OCI-LY7 (cell line): ENCODE data around the gene RNASEH1. TPM values are rescaled to one million over a fixed set of nuclear protein-coding genes. Genes with fewer than 3 reads are reported as not detected.

Experiments used
- Bru-seq: library from RNA; stranded (reverse); fragments of 400-500 nt; gene quantifications from one replicate; lab custom pipeline; 2021; lab: Mats Ljungman, UMichigan
- BruChase-seq, 2 experiments: library from RNA; stranded (reverse); fragments of 400-500 nt; gene quantifications; one replicate each; lab custom pipeline; 2021; lab: Mats Ljungman, UMichigan
- BruUV-seq: library from RNA; stranded (reverse); fragments of 400-500 nt; replicated peaks from 2 replicates; lab custom pipeline; 2021; lab: Mats Ljungman, UMichigan
- CTCF ChIA-PET: fragments of 300-600 bp; sonication (Branson Sonifier 250); formaldehyde crosslinking; loops from one replicate; lab custom pipeline; 2022; ENCODE audit warnings: antibody characterized with exemption; ENCODE audit not compliant: unreplicated experiment; lab: Charles Lee
- POLR2A ChIA-PET: fragments of 300-600 bp; sonication (Branson Sonifier 250); formaldehyde crosslinking; loops from one replicate; lab custom pipeline; 2022; ENCODE audit warnings: antibody characterized with exemption; lab: Charles Lee
- DNase-seq: peaks from one replicate; pipeline ENCODE4 v3.0.0-alpha.2; 2015; ENCODE audit warnings: low spot score
- H2AFZ ChIP-seq: fragments of 200-600 bp; sonication (generic), shearing (Covaris generic); 2 replicates; pipeline ENCODE4 v1.6.1; 2014; ENCODE audit warnings: mild to moderate bottlenecking, antibody characterized with exemption, low read length, moderate library complexity
- H3K27ac ChIP-seq: fragments of 200-600 bp; sonication (generic); 2 replicates; pipeline ENCODE4 v1.5.1; 2014; ENCODE audit warnings: mixed run types, low read depth, mild to moderate bottlenecking, moderate library complexity, low read length, inconsistent platforms; ENCODE audit not compliant: poor library complexity, severe bottlenecking
- H3K36me3 ChIP-seq: fragments of 200-600 bp; sonication (generic); 2 replicates; pipeline ENCODE4 v1.6.1; 2014; ENCODE audit warnings: mild to moderate bottlenecking, antibody characterized with exemption, low read length, moderate library complexity, mixed read lengths; ENCODE audit not compliant: insufficient read depth
- H3K4me1 ChIP-seq: fragments of 200-600 bp; sonication (generic); 2 replicates; pipeline ENCODE4 v1.5.1; 2014; ENCODE audit warnings: mild to moderate bottlenecking, low read length; ENCODE audit not compliant: insufficient read depth, poor library complexity, severe bottlenecking
- H3K4me2 ChIP-seq: fragments of 200-600 bp; sonication (generic); 2 replicates; pipeline ENCODE4 v1.6.1; 2014; ENCODE audit warnings: mild to moderate bottlenecking, low read length
- H3K4me3 ChIP-seq: fragments of 200-600 bp; sonication (generic); 2 replicates; pipeline ENCODE4 v1.5.1; 2014; ENCODE audit warnings: mild to moderate bottlenecking, low read depth, low read length; ENCODE audit not compliant: poor library complexity, severe bottlenecking
- H3K79me2 ChIP-seq: fragments of 200-600 bp; sonication (generic); 2 replicates; pipeline ENCODE4 v1.6.1; 2016; ENCODE audit warnings: low read depth, mild to moderate bottlenecking, low read length, moderate library complexity, mixed read lengths; ENCODE audit not compliant: insufficient read depth
- H3K9me2 ChIP-seq: fragments of 200-600 bp; sonication (generic); 2 replicates; pipeline ENCODE4 v1.6.1; 2016; ENCODE audit warnings: mild to moderate bottlenecking, low read length, mixed read lengths; ENCODE audit not compliant: insufficient read depth
- H3K9me3 ChIP-seq: fragments of 200-600 bp; sonication (generic); 2 replicates; pipeline ENCODE4 v1.6.1; 2014; ENCODE audit warnings: mild to moderate bottlenecking, mixed run types, low read length, mixed read lengths
- H4K20me1 ChIP-seq: fragments of 200-600 bp; sonication (generic); 2 replicates; pipeline ENCODE4 v1.6.1; 2014; ENCODE audit warnings: mild to moderate bottlenecking, antibody characterized with exemption, low read length, moderate library complexity, mixed read lengths; ENCODE audit not compliant: insufficient read depth
- EZH2phosphoT487 ChIP-seq: fragments of 200-600 bp; sonication (generic); IDR thresholded peaks from 2 replicates; pipeline ENCODE4 v1.6.1; 2018; ENCODE audit warnings: low read depth, borderline replicate concordance, mild to moderate bottlenecking, mixed run types, antibody characterized with exemption, low read length, moderate library complexity, mixed read lengths
- intact Hi-C: fragments of 100-400 bp; cut with micrococcal nuclease; formaldehyde crosslinking; loops from one replicate; pipeline ENCODE4 v1.10.0; 2022; ENCODE audit not compliant: unreplicated experiment
- long read RNA-seq: library from polyadenylated mRNA; stranded (forward); transcript quantifications from one replicate; pipeline ENCODE4 v2.0.0, GENCODE V29; 2022
- total RNA-seq, 2 experiments: library from RNA; depleted of rRNA in 1 of 2; stranded (reverse); fragments of >200 nt in 1 of 2; shearing (Covaris generic) in 1 of 2; gene quantifications; 2 replicates each; pipeline ENCODE4 v1.2.3, GENCODE V29; 2014 to 2022
- TF ChIP-seq, protein P1 (sequence below): fragments of 200-600 bp; sonication (generic); conservative IDR thresholded peaks from 2 replicates; pipeline ENCODE4 v1.5.1; 2014; ENCODE audit warnings: mild to moderate bottlenecking, antibody characterized with exemption, low read length, moderate library complexity, mixed read lengths

Gene RNASEH1, protein sequence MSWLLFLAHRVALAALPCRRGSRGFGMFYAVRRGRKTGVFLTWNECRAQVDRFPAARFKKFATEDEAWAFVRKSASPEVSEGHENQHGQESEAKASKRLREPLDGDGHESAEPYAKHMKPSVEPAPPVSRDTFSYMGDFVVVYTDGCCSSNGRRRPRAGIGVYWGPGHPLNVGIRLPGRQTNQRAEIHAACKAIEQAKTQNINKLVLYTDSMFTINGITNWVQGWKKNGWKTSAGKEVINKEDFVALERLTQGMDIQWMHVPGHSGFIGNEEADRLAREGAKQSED
- 34.7 and 35.7 TPM in 2 replicates for total RNA-seq (2014; rRNA removed; shearing (Covaris generic))
- total RNA-seq (2022): 41.9 and 48.2 TPM in 2 replicates
- Bru-seq, nascent RNA: percentile 94 among the genes with signal in this experiment
- BruChase-seq, experiment 1, labeled RNA remaining after a 6-hour chase: percentile 91 among the genes with signal in this experiment
- percentile 93 among the genes with signal in this experiment for BruChase-seq, experiment 2, labeled RNA remaining after a 2-hour chase
- long read RNA-seq, transcript RNASEH1-201 (8 exons, 1,887 nt): major isoform, 98 of 118 reads
- long read RNA-seq, partial matches to known transcripts: 10 of 118 reads
- long read RNA-seq, other reads (novel, unspliced or antisense): 9 of 118 reads

DNA sequence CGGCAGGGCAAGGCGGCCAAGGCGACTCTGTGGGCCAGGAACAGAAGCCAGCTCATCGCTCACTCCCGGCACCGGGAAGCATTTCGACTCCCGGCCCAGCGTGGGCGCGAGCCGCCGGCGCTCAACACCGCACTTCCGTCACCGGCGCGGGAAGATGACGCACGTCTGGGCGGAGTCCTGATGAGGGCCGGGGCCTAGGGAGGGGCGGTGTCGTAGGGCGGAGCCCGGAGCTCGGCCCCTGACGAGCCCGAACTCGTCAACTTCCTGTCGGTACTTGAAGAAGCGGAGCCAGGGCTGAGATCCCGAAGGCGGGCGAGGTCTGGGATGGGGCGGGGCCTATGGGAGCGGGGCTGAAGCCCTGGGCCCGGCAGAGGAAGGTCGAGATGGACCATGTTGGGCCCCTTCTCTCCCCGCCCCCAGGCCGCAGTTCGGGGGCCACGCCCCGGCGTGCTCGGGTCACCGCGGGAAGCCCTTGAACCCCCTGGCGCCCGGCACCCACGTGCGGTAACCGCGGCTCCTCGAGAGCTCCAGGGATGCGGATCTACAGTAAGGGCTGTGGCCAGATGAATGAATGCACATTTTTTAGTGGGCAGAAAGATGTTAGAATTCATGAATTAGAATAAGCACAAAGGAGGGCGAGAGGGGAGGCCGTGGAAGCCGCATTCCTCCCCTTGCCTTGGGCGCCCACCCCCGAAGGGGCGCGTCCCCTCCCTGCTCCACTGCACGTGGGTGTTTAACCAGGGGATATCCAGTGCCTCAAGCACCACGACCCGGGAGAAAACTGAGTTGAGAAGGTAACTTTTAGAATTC, at the start of gene RNASEH1:
Gene RNASEH1 (minus strand): TSS at position 129 of the 810 bp plus-strand sequence. CDS start 73 bp downstream, at position 56.
- peak within 1 kb of the TSS; percentile 97 for H3K4me2 ChIP-seq
- H4K20me1 ChIP-seq: peaks cover 11% of the 10 kb centered on the region; the same call in 1 of the 2 replicates
- H3K4me1 ChIP-seq: peaks cover 44% of the 10 kb centered on the region
- peak; percentile 98 for DNase-seq
- peaks cover 66% of the 10 kb centered on the region for H3K36me3 ChIP-seq
- CTCF ChIA-PET: interaction anchor here (0.7 kb wide), 1 partner anchor 94 kb away, joined by 3 read pairs; no protein-coding TSS in a partner anchor
- no peaks in the 10 kb centered on the region for H3K9me2 ChIP-seq
- TF ChIP-seq, protein P1, sequence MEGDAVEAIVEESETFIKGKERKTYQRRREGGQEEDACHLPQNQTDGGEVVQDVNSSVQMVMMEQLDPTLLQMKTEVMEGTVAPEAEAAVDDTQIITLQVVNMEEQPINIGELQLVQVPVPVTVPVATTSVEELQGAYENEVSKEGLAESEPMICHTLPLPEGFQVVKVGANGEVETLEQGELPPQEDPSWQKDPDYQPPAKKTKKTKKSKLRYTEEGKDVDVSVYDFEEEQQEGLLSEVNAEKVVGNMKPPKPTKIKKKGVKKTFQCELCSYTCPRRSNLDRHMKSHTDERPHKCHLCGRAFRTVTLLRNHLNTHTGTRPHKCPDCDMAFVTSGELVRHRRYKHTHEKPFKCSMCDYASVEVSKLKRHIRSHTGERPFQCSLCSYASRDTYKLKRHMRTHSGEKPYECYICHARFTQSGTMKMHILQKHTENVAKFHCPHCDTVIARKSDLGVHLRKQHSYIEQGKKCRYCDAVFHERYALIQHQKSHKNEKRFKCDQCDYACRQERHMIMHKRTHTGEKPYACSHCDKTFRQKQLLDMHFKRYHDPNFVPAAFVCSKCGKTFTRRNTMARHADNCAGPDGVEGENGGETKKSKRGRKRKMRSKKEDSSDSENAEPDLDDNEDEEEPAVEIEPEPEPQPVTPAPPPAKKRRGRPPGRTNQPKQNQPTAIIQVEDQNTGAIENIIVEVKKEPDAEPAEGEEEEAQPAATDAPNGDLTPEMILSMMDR: no peak
- TF ChIP-seq EZH2phosphoT487: no peak
- intact Hi-C loops: loop anchor here (1.0 to 2.0 kb wide), 4 partner anchors 17 to 93 kb away; partner anchors contain the start of genes ADI1 and RPS7
- H3K79me2 ChIP-seq: peaks cover 55% of the 10 kb centered on the region
- H3K9me3 ChIP-seq: no peaks in the 10 kb centered on the region
- H3K27ac ChIP-seq: peak within 1 kb of the TSS; percentile 99
- TSS peak; percentile 89 for BruUV-seq
- H2AFZ ChIP-seq: peak within 1 kb of the TSS; percentile 69; the same call in 1 of the 2 replicates
- peak within 1 kb of the TSS; percentile 80 for H3K4me3 ChIP-seq
- POLR2A ChIA-PET: interaction anchor here (0.6 to 2.2 kb wide), 11 partner anchors 12 to 762 kb away, joined by 3 to 19 read pairs (median 5); partner anchors contain the start of genes ADI1 and RPS7

DNA sequence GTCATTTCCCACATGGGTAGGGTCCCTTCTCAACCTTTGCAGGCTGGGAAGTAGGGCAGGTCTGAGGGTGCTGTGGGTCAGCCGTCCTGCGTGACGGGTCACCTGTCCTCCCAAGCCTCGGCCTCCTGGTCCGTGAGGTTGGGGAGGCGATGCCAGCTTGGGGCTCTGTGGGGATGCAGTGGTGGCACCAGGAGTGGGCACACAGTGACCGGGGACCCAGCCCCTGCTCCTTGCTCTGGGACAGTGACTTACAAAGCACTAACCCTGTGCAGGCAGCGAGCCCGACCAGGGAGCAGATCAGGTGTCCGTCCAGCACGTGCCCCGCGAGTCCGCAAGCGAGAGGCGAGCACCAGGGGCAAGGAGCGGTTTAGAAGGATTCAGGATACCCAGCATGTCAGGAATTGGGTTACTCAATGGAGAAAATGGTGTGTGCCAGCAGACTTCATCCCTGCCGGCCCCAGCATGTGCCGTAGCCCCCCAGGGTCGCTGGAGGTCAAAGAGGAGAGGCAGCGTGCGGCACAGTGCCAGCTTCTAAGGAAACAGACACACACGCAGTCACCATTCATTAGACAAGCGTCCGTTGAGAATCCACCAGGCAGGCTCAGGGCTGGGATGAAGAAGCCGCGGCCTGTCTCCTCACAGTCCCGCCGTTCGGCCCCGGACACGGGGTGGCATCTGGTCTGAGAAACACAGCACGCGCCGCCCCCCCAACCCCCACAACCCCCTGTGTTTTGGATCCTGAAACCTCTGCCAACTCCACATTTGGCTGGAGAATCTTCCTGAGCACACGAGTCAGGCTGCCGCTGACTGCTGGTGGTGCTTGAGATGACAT, 48.5 kb upstream of the RNASEH1 start:
- POLR2A ChIA-PET: interaction anchor here (1.0 kb wide), 1 partner anchor 31 kb away, joined by 3 read pairs; no protein-coding TSS in a partner anchor

More for the DNA sequence above, 48.5 kb upstream of the RNASEH1 start:
- no TSS peak for BruUV-seq
- Histone ChIP-seq H3K9me2 (no peaks in the 10 kb centered on the region), H3K4me2 (no peak overlapping the region), H4K20me1 (no peaks in the 10 kb centered on the region), H3K9me3 (peaks cover 9% of the 10 kb centered on the region; the same call in 1 of the 2 replicates), H3K4me3 (no peak overlapping the region), H3K4me1 (peaks cover 51% of the 10 kb centered on the region), H3K79me2 (no peaks in the 10 kb centered on the region), H3K36me3 (no peaks in the 10 kb centered on the region), H3K27ac (no peak overlapping the region), H2AFZ (no peak overlapping the region)
- intact Hi-C loops: no loop called here
- TF ChIP-seq EZH2phosphoT487: no peak
- TF ChIP-seq, protein P1: no peak
- CTCF ChIA-PET: no interaction called here
- DNase-seq: no peak
